GM21367 (cell line): ENCODE results near the gene GJB6.
"Not testable (repeated sequence)": the region's sequence is repeated elsewhere in the genome, so short reads cannot be mapped to it uniquely, and the experiment has no call there.

Experiments used
- ATAC-seq: cut with Tn5 transposase; IDR thresholded peaks from one replicate; pipeline ENCODE4 v1.9.1; 2021; ENCODE audit not compliant: unreplicated experiment

GJB6 gene

GRCh38 chr13:20231839-20232555 lies at the start of gene GJB6:
GJB6 (minus strand) TSS chr13:20232319; CDS start chr13:20223480, 8,839 bp downstream.
- no peak for ATAC-seq

- not testable (repeated sequence) for ATAC-seq
These were observed 44.8 kb upstream of the GJB6 start for GRCh38 chr13:20276901-20277300.

- no peak for ATAC-seq
These were observed 42.3 kb upstream of the GJB6 start for GRCh38 chr13:20274466-20274865.

- no peak for ATAC-seq
These were observed 40.6 kb upstream of the GJB6 start for GRCh38 chr13:20272588-20273171.

GRCh38 chr13:20272104-20272503 lies 40.0 kb upstream of the GJB6 start:
- no peak for ATAC-seq

GRCh38 chr13:20271441-20271840 lies 39.3 kb upstream of the GJB6 start:
- ATAC-seq = no peak

- no peak for ATAC-seq
These were observed 38.2 kb upstream of the GJB6 start for GRCh38 chr13:20270163-20270865.

- ATAC-seq = peak; percentile 87
These were observed 32.3 kb upstream of the GJB6 start for GRCh38 chr13:20264271-20265018.

- ATAC-seq = no peak
These were observed 31.4 kb upstream of the GJB6 start for GRCh38 chr13:20263393-20264044.

- ATAC-seq = no peak
These were observed 26.8 kb upstream of the GJB6 start for GRCh38 chr13:20258963-20259288.

GRCh38 chr13:20258208-20258962 lies 26.3 kb upstream of the GJB6 start:
- ATAC-seq = no peak

- no peak for ATAC-seq
These were observed 22.0 kb upstream of the GJB6 start for GRCh38 chr13:20254076-20254475.

- no peak for ATAC-seq
These were observed 17.8 kb upstream of the GJB6 start for GRCh38 chr13:20249913-20250312.

- no peak for ATAC-seq
These were observed 15.8 kb upstream of the GJB6 start for GRCh38 chr13:20247963-20248362.

GRCh38 chr13:20247403-20247802 lies 15.3 kb upstream of the GJB6 start:
- ATAC-seq = no peak

- ATAC-seq = no peak
These were observed 9.5 kb upstream of the GJB6 start for GRCh38 chr13:20241593-20241992.

GRCh38 chr13:20239748-20240147 lies 7.6 kb upstream of the GJB6 start:
- ATAC-seq = no peak

- no peak for ATAC-seq
These were observed 598 bp upstream of the GJB6 start for GRCh38 chr13:20232556-20233277.

GRCh38 chr13:20230913-20231838 lies 943 bp downstream of the GJB6 start:
- no peak for ATAC-seq
